ENCODE measurements around the gene TMEM9. TPM values are rescaled to one million over a fixed set of nuclear protein-coding genes. Genes with fewer than 3 reads are reported as not detected.

Gene TMEM9
- total and polyA plus RNA-seq, 4 donors = 30.5 to 59.5 (median 49.0) TPM

GRCh38 chr1:201112926-201113325, 41.3 kb downstream of the TMEM9 start:
- H3K4me3 ChIP-seq (ENCODE audit: low read depth in 1 of 3, low read length in 3 of 3) = no peak overlapping the region
- H3K9ac ChIP-seq (ENCODE audit: low read depth in 1 of 2, low read length in 2 of 2) = no peak overlapping the region
- H3K4me1 ChIP-seq (ENCODE audit: control insufficient read depth in 4 of 4, insufficient read depth in 4 of 4, low read length in 3 of 4) = peaks cover 0 to 9% (median 4%) of the 10 kb centered on the region in 4 donors
- H3K27me3 ChIP-seq (ENCODE audit: control insufficient read depth in 4 of 4, insufficient read depth in 4 of 4, low read length in 3 of 4) = peaks cover 0 to 5% (median 0%) of the 10 kb centered on the region in 4 donors
- TF ChIP-seq FOXA1 (IDR thresholded peaks at IDR 0.05) = no peak
- TF ChIP-seq, protein P1, sequence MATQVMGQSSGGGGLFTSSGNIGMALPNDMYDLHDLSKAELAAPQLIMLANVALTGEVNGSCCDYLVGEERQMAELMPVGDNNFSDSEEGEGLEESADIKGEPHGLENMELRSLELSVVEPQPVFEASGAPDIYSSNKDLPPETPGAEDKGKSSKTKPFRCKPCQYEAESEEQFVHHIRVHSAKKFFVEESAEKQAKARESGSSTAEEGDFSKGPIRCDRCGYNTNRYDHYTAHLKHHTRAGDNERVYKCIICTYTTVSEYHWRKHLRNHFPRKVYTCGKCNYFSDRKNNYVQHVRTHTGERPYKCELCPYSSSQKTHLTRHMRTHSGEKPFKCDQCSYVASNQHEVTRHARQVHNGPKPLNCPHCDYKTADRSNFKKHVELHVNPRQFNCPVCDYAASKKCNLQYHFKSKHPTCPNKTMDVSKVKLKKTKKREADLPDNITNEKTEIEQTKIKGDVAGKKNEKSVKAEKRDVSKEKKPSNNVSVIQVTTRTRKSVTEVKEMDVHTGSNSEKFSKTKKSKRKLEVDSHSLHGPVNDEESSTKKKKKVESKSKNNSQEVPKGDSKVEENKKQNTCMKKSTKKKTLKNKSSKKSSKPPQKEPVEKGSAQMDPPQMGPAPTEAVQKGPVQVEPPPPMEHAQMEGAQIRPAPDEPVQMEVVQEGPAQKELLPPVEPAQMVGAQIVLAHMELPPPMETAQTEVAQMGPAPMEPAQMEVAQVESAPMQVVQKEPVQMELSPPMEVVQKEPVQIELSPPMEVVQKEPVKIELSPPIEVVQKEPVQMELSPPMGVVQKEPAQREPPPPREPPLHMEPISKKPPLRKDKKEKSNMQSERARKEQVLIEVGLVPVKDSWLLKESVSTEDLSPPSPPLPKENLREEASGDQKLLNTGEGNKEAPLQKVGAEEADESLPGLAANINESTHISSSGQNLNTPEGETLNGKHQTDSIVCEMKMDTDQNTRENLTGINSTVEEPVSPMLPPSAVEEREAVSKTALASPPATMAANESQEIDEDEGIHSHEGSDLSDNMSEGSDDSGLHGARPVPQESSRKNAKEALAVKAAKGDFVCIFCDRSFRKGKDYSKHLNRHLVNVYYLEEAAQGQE (IDR thresholded peaks at IDR 0.05) = no peak
- TF ChIP-seq RAD21 (IDR thresholded peaks at IDR 0.05) = no peak
- TF ChIP-seq, protein P2, sequence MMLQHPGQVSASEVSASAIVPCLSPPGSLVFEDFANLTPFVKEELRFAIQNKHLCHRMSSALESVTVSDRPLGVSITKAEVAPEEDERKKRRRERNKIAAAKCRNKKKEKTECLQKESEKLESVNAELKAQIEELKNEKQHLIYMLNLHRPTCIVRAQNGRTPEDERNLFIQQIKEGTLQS (IDR thresholded peaks at IDR 0.05) = no peak
- TF ChIP-seq, protein P3, sequence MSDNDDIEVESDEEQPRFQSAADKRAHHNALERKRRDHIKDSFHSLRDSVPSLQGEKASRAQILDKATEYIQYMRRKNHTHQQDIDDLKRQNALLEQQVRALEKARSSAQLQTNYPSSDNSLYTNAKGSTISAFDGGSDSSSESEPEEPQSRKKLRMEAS (IDR thresholded peaks at IDR 0.05) = no peak
- no peak for TF ChIP-seq CTCF (IDR thresholded peaks at IDR 0.05; ENCODE audit: low read depth, low read length, missing input control)
- no peak for TF ChIP-seq EGR1 (IDR thresholded peaks at IDR 0.05; ENCODE audit: low read depth in 2 of 2)
- no peak for TF ChIP-seq RXRA (IDR thresholded peaks at IDR 0.05)
- no peak for TF ChIP-seq GABPA (IDR thresholded peaks at IDR 0.05 in 1 of 2, conservative IDR thresholded peaks at IDR 0.05 in 1 of 2)
- no peak for TF ChIP-seq TAF1 (conservative IDR thresholded peaks at IDR 0.05)
- no peak for TF ChIP-seq HNF4A (conservative IDR thresholded peaks at IDR 0.05)
- TF ChIP-seq HNF4G (IDR thresholded peaks at IDR 0.05) = no peak
- no peak for TF ChIP-seq JUND (IDR thresholded peaks at IDR 0.05)
- TF ChIP-seq, protein P4, sequence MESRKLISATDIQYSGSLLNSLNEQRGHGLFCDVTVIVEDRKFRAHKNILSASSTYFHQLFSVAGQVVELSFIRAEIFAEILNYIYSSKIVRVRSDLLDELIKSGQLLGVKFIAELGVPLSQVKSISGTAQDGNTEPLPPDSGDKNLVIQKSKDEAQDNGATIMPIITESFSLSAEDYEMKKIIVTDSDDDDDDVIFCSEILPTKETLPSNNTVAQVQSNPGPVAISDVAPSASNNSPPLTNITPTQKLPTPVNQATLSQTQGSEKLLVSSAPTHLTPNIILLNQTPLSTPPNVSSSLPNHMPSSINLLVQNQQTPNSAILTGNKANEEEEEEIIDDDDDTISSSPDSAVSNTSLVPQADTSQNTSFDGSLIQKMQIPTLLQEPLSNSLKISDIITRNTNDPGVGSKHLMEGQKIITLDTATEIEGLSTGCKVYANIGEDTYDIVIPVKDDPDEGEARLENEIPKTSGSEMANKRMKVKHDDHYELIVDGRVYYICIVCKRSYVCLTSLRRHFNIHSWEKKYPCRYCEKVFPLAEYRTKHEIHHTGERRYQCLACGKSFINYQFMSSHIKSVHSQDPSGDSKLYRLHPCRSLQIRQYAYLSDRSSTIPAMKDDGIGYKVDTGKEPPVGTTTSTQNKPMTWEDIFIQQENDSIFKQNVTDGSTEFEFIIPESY (IDR thresholded peaks at IDR 0.05) = no peak
- TF ChIP-seq YY1 (IDR thresholded peaks at IDR 0.05) = no peak
- TF ChIP-seq NR2F2 (IDR thresholded peaks at IDR 0.05) = no peak
- no peak for TF ChIP-seq FOXA2 (IDR thresholded peaks at IDR 0.05)
- TF ChIP-seq SP1 (IDR thresholded peaks at IDR 0.05) = no peak
- no peak for DNase-seq (ENCODE audit: low spot score)
- H3K9me3 ChIP-seq (ENCODE audit: control insufficient read depth in 4 of 4, low read length in 3 of 4) = no peaks in the 10 kb centered on the region
- H3K36me3 ChIP-seq (ENCODE audit: control insufficient read depth in 4 of 4, insufficient read depth in 3 of 4, low read depth in 1 of 4, low read length in 3 of 4) = no peaks in the 10 kb centered on the region
- no peak overlapping the region for H3K27ac ChIP-seq (ENCODE audit: low read depth in 1 of 2, low read length in 2 of 2)
- 82% methylated on average over 3 of the region's 3 CpGs for WGBS

All from liver (tissue), 9 donors.